ENCODE data around the gene VHLL. TPM values are rescaled to one million over a fixed set of nuclear protein-coding genes. Genes with fewer than 3 reads are reported as not detected.

Gene VHLL
- total RNA-seq, 1 experiment from 2014 or later: 1.1 TPM

- CTCF ChIA-PET: interaction anchor here (0.6 kb wide), 1 partner anchor 1179 kb away, joined by 6 read pairs; no protein-coding TSS in a partner anchor
- intact Hi-C loops (cut with micrococcal nuclease): no loop called here
- H4K20me1 ChIP-seq (ENCODE audit: low read length): 0 out of 2 replicates have a peak, but pooled peaks cover 4% of the 10 kb centered on the region
Measured at GRCh38 chr1:156268336-156268735, 30.8 kb downstream of the VHLL start.

DNA sequence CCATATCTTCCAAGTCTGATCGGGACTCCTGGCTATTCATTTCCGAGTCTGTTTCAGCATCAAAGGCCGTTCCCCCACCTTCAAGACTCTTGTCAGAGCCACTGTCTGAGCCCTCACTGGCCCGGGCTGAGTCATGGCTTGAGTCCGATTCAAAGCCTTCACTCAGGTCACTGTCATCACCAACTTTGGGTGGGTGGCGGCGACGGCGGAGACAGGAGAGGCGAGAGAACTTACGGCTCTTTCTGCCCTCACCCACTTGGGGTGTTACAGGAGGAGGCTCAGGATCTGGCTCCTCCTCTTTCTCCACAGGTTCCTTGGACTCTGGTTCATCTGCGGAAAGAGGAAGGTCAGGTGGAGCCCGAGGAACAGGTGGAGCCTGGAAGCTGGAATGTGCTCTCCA is 33.1 kb downstream of the VHLL start:
- Histone ChIP-seq H3K4me1 (ENCODE audit: insufficient read depth, low read length) (peaks cover 25% of the 10 kb centered on the region), H3K4me3 (ENCODE audit: low read length) (no peak overlapping the region), H3F3A (ENCODE audit: low read length, unreplicated experiment) (peaks cover 12% of the 10 kb centered on the region), H3K79me2 (ENCODE audit: low read length) (peaks cover 6% of the 10 kb centered on the region; the same call in 1 of the 2 replicates), H3K27me3 (ENCODE audit: low read length) (no peaks in the 10 kb centered on the region), H3K9me2 (replicated peaks; ENCODE audit: low read length) (no peaks in the 10 kb centered on the region), H3K4me2 (ENCODE audit: low read length) (no peak overlapping the region), H3K9me3 (ENCODE audit: low read length) (no peaks in the 10 kb centered on the region), H2AFZ (ENCODE audit: low read length) (no peak overlapping the region), H3K36me3 (ENCODE audit: low read depth, low read length) (peaks cover 65% of the 10 kb centered on the region), H3K9ac (ENCODE audit: low read length) (no peak overlapping the region), H3K27ac (ENCODE audit: low read length) (no peak overlapping the region), H4K20me1 (ENCODE audit: low read length) (0 out of 2 replicates have a peak, but pooled peaks cover 7% of the 10 kb centered on the region)
- TF ChIP-seq, protein P1, sequence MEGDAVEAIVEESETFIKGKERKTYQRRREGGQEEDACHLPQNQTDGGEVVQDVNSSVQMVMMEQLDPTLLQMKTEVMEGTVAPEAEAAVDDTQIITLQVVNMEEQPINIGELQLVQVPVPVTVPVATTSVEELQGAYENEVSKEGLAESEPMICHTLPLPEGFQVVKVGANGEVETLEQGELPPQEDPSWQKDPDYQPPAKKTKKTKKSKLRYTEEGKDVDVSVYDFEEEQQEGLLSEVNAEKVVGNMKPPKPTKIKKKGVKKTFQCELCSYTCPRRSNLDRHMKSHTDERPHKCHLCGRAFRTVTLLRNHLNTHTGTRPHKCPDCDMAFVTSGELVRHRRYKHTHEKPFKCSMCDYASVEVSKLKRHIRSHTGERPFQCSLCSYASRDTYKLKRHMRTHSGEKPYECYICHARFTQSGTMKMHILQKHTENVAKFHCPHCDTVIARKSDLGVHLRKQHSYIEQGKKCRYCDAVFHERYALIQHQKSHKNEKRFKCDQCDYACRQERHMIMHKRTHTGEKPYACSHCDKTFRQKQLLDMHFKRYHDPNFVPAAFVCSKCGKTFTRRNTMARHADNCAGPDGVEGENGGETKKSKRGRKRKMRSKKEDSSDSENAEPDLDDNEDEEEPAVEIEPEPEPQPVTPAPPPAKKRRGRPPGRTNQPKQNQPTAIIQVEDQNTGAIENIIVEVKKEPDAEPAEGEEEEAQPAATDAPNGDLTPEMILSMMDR (conservative IDR thresholded peaks at IDR 0.05; ENCODE audit: low read depth, low read length): no peak
- TF ChIP-seq EZH2phosphoT487 (IDR thresholded peaks at IDR 0.05; ENCODE audit: borderline replicate concordance, low read length) (no peak), EZH2 (IDR thresholded peaks at IDR 0.05; ENCODE audit: low read length, unreplicated experiment) (no peak)
- ChIA-PET CTCF (no interaction called here), POLR2A (ENCODE audit: unreplicated experiment) (no interaction called here)
- TSS peak; percentile 52 for BruUV-seq (replicated peaks)
- intact Hi-C loops (cut with micrococcal nuclease): no loop called here
- no peak for ATAC-seq
- no peak for DNase-seq

More at GRCh38 chr1:156268336-156268735, 30.8 kb downstream of the VHLL start:
- no TSS peak for BruUV-seq (replicated peaks)
- Histone ChIP-seq H2AFZ (ENCODE audit: low read length) (no peak overlapping the region), H3K4me3 (ENCODE audit: low read length) (no peak overlapping the region), H3K27ac (ENCODE audit: low read length) (no peak overlapping the region), H3K9me2 (replicated peaks; ENCODE audit: low read length) (no peaks in the 10 kb centered on the region), H3F3A (ENCODE audit: low read length, unreplicated experiment) (peaks cover 5% of the 10 kb centered on the region), H3K9ac (ENCODE audit: low read length) (no peak overlapping the region), H3K9me3 (ENCODE audit: low read length) (no peaks in the 10 kb centered on the region), H3K27me3 (ENCODE audit: low read length) (no peaks in the 10 kb centered on the region), H3K79me2 (ENCODE audit: low read length) (0 out of 2 replicates have a peak, but pooled peaks cover 4% of the 10 kb centered on the region), H3K4me2 (ENCODE audit: low read length) (no peak overlapping the region), H3K36me3 (ENCODE audit: low read depth, low read length) (peaks cover 73% of the 10 kb centered on the region), H3K4me1 (ENCODE audit: insufficient read depth, low read length) (peaks cover 10% of the 10 kb centered on the region)
- ATAC-seq (no peak), DNase-seq (no peak)
- TF ChIP-seq EZH2phosphoT487 (IDR thresholded peaks at IDR 0.05; ENCODE audit: borderline replicate concordance, low read length): no peak
- TF ChIP-seq, protein P1 (conservative IDR thresholded peaks at IDR 0.05; ENCODE audit: low read depth, low read length): no peak
- no peak for TF ChIP-seq EZH2 (IDR thresholded peaks at IDR 0.05; ENCODE audit: low read length, unreplicated experiment)
- POLR2A ChIA-PET (ENCODE audit: unreplicated experiment): no interaction called here

GRCh38 chr1:156263288-156263655 is 35.8 kb downstream of the VHLL start:
- H3F3A ChIP-seq (ENCODE audit: low read length, unreplicated experiment): peaks cover 12% of the 10 kb centered on the region
- no peak for DNase-seq
- H3K4me1 ChIP-seq (ENCODE audit: insufficient read depth, low read length): peaks cover 25% of the 10 kb centered on the region
- H3K36me3 ChIP-seq (ENCODE audit: low read depth, low read length): peaks cover 77% of the 10 kb centered on the region
- no peaks in the 10 kb centered on the region for H3K9me3 ChIP-seq (ENCODE audit: low read length)
- peak; percentile 44 for ATAC-seq
- no peaks in the 10 kb centered on the region for H3K27me3 ChIP-seq (ENCODE audit: low read length)
- no peak overlapping the region for H3K4me3 ChIP-seq (ENCODE audit: low read length)
- peaks cover 3% of the 10 kb centered on the region; the same call in 1 of the 2 replicates for H3K79me2 ChIP-seq (ENCODE audit: low read length)
- intact Hi-C loops (cut with micrococcal nuclease): loop anchor here (1.0 kb wide), 1 partner anchor 19 kb away; the partner anchor contains the start of gene SMG5
- TF ChIP-seq EZH2phosphoT487 (IDR thresholded peaks at IDR 0.05; ENCODE audit: borderline replicate concordance, low read length): no peak
- TF ChIP-seq, protein P1 (conservative IDR thresholded peaks at IDR 0.05; ENCODE audit: low read depth, low read length): no peak
- TF ChIP-seq EZH2 (IDR thresholded peaks at IDR 0.05; ENCODE audit: low read length, unreplicated experiment): no peak
- no TSS peak for BruUV-seq (replicated peaks)
- H3K4me2 ChIP-seq (ENCODE audit: low read length): peak overlapping the region; percentile 74
- H4K20me1 ChIP-seq (ENCODE audit: low read length): 0 out of 2 replicates have a peak, but pooled peaks cover 4% of the 10 kb centered on the region
- no peaks in the 10 kb centered on the region for H3K9me2 ChIP-seq (replicated peaks; ENCODE audit: low read length)
- POLR2A ChIA-PET (ENCODE audit: unreplicated experiment): interaction anchor here (1.0 kb wide), 1 partner anchor 19 kb away, joined by 3 read pairs; the partner anchor contains the start of gene SMG5
- no peak overlapping the region; the same call in 1 of the 2 replicates for H3K9ac ChIP-seq (ENCODE audit: low read length)
- no peak overlapping the region for H2AFZ ChIP-seq (ENCODE audit: low read length)
- H3K27ac ChIP-seq (ENCODE audit: low read length): peak overlapping the region; percentile 91
- CTCF ChIA-PET: no interaction called here
